Heart left ventricle (tissue), 13 donors: ENCODE measurements around the gene MAGI2.

Source experiments
- CTCF ChIP-seq, 12 donors: fragments of 200-600 bp; sonication (generic) in 4 of 12; IDR thresholded peaks; one replicate each; pipeline versions ENCODE4 v1.5.0 to v1.8.0; 2018 to 2022; ENCODE audit warnings: antibody characterized with exemption in 12 of 12, mild to moderate bottlenecking in 5 of 12
- POLR2A ChIP-seq, 2 donors: fragments of 450-650 bp; IDR thresholded peaks; one replicate each; pipeline ENCODE4 v1.6.1; 2017; ENCODE audit warnings: antibody characterized with exemption in 2 of 2, mild to moderate bottlenecking in 2 of 2, moderate library complexity in 2 of 2
- donor health status: ischemic (EF 13 %, LVEDD 7.1; RV severe dilation, severe dysfunction).
- donor health status: DM: no; HTN: yes; CAD: no.
- donor health status: DM: no; HTN: no; CAD: no.
- donor health status: ischemic (EF 25% LVEDD 6.9; RV normal size, moderate dysfunction).
- donor health status: ischemic (EF 25% LVEDD 5.7; RV mildly dilated, moderate dysfunction).
- donor health status: ischemic (EF 35%, LVEDD 5.7; RV mildly dilated, moderate dysfunction).
- donor health status: nonischemic (EF 11% LVEDD 7.7; RV severe dilation, severe dysfunction).
- donor health status: DM: yes; HTN: yes; CAD: no.
- donor health status: PGD.
- donor health status: ischemic (EF 29% LVEDD 5.4; RV normal size, mild dysfunction).
- donor health status: nonischemic (EF 23%, LVEDD 6.1; RV moderate dilation, normal function).

GRCh38 chr7:79159040-79159664 lies 294.3 kb downstream of the MAGI2 start:
- TF ChIP-seq POLR2A (IDR thresholded peaks at IDR 0.05) (no peak), CTCF (IDR thresholded peaks at IDR 0.05) (no peak)
